Activated CD8-positive, alpha-beta memory T cell treated with anti-CD3 and anti-CD28 coated beads, Interleukin-2, amount 50 U/mL, for 4 hours (primary cell): ENCODE measurements around the gene GPATCH2.
"Not testable (repeated sequence)": the region's sequence is repeated elsewhere in the genome, so short reads cannot be mapped to it uniquely, and the experiment has no call there.

Experiments used
- DNase-seq: peaks from one replicate; pipeline ENCODE4 v3.0.0-alpha.2; 2020

GPATCH2 gene

GRCh38 chr1:217630711-217631591 is at the start of gene GPATCH2, which contains the start of gene SPATA17:
Gene GPATCH2 (minus strand): TSS chr1:217631090. CDS start chr1:217630971, 119 bp downstream.
Gene SPATA17 (plus strand): TSS chr1:217631344. CDS start chr1:217631379, 35 bp downstream.
- peak; percentile 67 for DNase-seq

DNA sequence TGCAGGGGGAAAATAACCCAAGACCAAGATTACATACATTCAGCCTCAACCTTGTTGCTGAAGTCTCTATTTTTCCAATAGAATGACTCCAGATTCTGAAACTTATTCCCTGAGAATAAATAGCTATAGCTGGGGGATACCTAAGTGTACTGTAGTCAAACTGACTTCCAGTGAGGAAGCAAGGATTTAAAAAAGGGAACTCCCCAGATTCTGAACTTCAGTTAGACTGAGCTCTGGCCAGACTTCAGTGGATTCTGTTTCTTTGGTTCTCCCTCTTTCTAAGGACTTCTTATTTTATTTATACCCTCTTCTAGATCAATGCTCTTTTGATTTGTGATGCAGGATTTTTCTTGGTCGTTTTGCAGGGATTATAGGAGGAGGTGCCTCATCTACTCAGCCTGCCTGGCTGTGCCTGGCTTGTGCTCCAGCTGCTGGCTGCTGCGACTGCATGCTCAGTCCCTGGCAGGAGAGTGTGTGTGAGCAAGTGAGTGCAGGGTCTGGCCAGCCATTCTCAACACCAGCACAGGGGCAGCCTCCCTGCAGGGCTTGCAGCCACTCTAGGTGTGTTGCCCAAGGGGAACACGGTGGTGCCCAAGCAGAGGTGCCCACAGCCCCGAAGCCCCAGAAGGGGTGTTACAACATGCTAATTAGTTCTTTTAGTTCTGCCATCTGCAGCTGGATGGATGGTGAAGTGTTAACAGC is 43.3 kb upstream of the GPATCH2 start:
- no peak for DNase-seq

- DNase-seq = no peak
Measured at GRCh38 chr1:217673387-217673786, 42.5 kb upstream of the GPATCH2 start.

- no peak for DNase-seq
Measured at GRCh38 chr1:217668351-217668940, 37.6 kb upstream of the GPATCH2 start.

GRCh38 chr1:217661407-217661806 is 30.5 kb upstream of the GPATCH2 start:
- DNase-seq = no peak

GRCh38 chr1:217660353-217661062 is 29.6 kb upstream of the GPATCH2 start:
- no peak for DNase-seq

DNA sequence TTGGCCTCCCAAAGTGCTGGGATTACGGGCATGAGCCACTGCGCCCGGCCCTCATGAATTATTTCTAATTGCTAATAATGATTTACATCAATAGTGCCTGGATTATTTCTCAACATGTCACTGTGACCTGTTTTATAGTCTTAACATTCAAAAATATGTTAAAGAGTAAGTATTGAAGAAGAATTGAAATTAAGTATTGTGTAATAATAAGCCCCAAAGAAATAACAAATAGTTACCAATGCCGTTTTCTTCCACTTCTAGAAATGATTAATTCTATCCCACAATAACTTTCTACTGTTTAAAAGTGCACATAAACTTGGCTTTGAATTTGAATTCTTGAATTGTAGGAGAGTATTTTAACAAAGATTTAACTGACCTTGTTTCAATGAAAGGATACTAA is 19.8 kb upstream of the GPATCH2 start:
- no peak for DNase-seq

DNA sequence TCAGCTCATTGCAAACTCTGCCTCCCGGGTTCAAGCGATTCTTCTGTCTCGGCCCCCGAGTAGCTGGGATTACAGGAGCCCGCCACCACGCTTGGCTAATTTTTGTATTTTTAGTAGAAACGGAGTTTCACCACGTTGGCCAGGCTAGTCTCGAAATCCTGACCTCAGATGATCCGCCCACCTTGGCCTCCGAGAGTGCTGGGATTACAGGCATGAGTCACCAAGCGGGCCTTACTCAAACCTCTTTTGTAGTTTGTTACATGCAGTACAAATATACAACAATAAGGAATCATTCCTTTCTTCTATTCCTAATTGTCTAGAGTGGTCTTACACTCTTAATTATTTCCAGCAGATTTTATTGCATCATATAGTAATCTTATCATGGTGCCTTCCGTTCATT is 16.9 kb upstream of the GPATCH2 start:
- DNase-seq = no peak

- DNase-seq = no peak
Measured at GRCh38 chr1:217642455-217642854, 11.6 kb upstream of the GPATCH2 start.

DNA sequence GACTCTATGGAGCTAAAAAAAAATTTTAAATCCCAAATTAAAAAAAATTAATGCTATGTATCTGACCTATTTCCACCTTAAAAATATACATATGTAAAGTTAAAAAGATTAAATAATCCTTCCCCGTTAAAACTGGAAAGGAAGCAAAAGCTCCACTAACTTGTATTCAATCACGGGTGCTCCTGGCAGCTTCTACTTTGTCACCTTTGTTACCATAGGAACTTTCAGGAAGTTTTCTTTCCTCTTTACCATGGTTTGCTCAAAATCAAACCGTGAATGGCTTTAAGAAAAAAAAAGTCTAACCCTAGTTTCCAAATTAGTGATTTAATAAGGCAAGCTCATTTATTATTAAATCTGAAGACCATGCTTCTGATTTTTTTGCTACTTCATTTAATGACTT is 3.5 kb downstream of the GPATCH2 start:
- DNase-seq = no peak

- no peak for DNase-seq
Measured at GRCh38 chr1:217626321-217626720, 4.6 kb downstream of the GPATCH2 start.

DNA sequence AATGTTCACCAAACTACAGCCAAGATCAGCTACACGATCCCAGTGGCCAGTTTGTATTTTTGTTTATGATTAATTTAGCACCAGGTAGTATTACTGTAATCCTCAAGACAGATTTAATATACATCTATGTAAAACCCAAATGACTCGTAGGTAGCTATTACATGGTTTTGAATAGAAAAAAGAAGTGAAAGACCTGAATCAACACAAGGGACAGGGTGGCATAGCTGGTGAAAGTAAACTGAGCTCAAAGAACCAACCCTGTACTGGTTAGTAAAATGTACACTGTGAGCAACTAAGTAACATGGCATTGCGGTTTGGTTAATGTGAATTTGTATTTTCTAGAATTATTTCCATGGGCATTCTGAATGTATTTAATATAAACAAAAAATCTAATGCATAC is 8.8 kb downstream of the GPATCH2 start:
- no peak for DNase-seq

- no peak for DNase-seq
Measured at GRCh38 chr1:217620814-217621213, 10.1 kb downstream of the GPATCH2 start.

- DNase-seq = no peak
Measured at GRCh38 chr1:217617126-217617525, 13.8 kb downstream of the GPATCH2 start.

- no peak for DNase-seq
Measured at GRCh38 chr1:217614200-217614712, 16.6 kb downstream of the GPATCH2 start.

- DNase-seq = no peak
Measured at GRCh38 chr1:217605390-217605789, 25.5 kb downstream of the GPATCH2 start.

- DNase-seq = no peak
Measured at GRCh38 chr1:217602380-217602779, 28.5 kb downstream of the GPATCH2 start.

DNA sequence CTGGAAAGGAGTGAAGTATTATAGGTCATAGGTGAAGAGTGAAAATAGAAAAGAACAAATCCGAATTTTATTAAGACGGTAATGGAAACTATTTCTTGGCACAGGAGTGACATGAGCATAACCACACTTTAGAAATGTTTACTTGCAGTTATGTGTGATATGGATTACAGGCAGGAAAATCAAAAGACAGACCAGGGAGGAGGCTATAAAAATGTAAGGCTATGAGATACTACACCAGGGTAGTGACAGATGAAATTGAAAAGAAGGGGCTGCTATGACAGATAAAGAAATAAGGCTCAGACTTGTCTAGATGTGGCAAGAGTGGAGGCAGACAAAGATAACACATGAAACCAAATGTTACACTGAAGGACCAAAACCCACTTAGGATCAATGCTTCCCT is 31.7 kb downstream of the GPATCH2 start:
- no peak for DNase-seq

- no peak for DNase-seq
Measured at GRCh38 chr1:217590598-217590997, 40.3 kb downstream of the GPATCH2 start.

GRCh38 chr1:217586586-217586985 is 44.3 kb downstream of the GPATCH2 start:
- DNase-seq = no peak

- DNase-seq = no peak
Measured at GRCh38 chr1:217585577-217585976, 45.3 kb downstream of the GPATCH2 start.

GRCh38 chr1:217584286-217584811 is 46.5 kb downstream of the GPATCH2 start:
- not testable (repeated sequence) for DNase-seq
